ENCODE measurements around the gene HS3ST1.
A peak's percentile ranks its signal among the peaks of the same experiment; 100 is the strongest.

The HS3ST1 gene

GRCh38 chr4:11428231-11428898 is at the start of gene HS3ST1:
HS3ST1 (minus strand) TSS chr4:11428894; CDS start chr4:11400005, 28,889 bp downstream.
- no peak for DNase-seq

- DNase-seq = no peak
These were observed 47.2 kb upstream of the HS3ST1 start for GRCh38 chr4:11475871-11476270.

- DNase-seq = no peak
These were observed 45.5 kb upstream of the HS3ST1 start for GRCh38 chr4:11474146-11474545.

- DNase-seq = no peak
These were observed 43.8 kb upstream of the HS3ST1 start for GRCh38 chr4:11472535-11472934.

- peak; percentile 35 for DNase-seq
These were observed 42.9 kb upstream of the HS3ST1 start for GRCh38 chr4:11471618-11472017.

GRCh38 chr4:11471046-11471441 is 42.4 kb upstream of the HS3ST1 start:
- DNase-seq = no peak

GRCh38 chr4:11470438-11471045 is 41.8 kb upstream of the HS3ST1 start:
- DNase-seq = no peak

GRCh38 chr4:11469650-11470437 is 41.1 kb upstream of the HS3ST1 start:
- DNase-seq = no peak

- no peak for DNase-seq
These were observed 40.2 kb upstream of the HS3ST1 start for GRCh38 chr4:11468901-11469300.

GRCh38 chr4:11467931-11468330 is 39.2 kb upstream of the HS3ST1 start:
- no peak for DNase-seq

- no peak for DNase-seq
These were observed 35.0 kb upstream of the HS3ST1 start for GRCh38 chr4:11463707-11464106.

GRCh38 chr4:11456401-11456800 is 27.7 kb upstream of the HS3ST1 start:
- no peak for DNase-seq

- DNase-seq = no peak
These were observed 26.6 kb upstream of the HS3ST1 start for GRCh38 chr4:11455201-11455835.

GRCh38 chr4:11451716-11452115 is 23.0 kb upstream of the HS3ST1 start:
- DNase-seq = no peak

GRCh38 chr4:11446155-11446811 is 17.6 kb upstream of the HS3ST1 start:
- no peak for DNase-seq

GRCh38 chr4:11441194-11441556 is 12.5 kb upstream of the HS3ST1 start:
- no peak for DNase-seq

GRCh38 chr4:11440481-11441193 is 11.9 kb upstream of the HS3ST1 start:
- no peak for DNase-seq

GRCh38 chr4:11439836-11440235 is 11.1 kb upstream of the HS3ST1 start:
- DNase-seq = no peak

GRCh38 chr4:11438647-11439046 is 10.0 kb upstream of the HS3ST1 start:
- no peak for DNase-seq

GRCh38 chr4:11436673-11437072 is 8.0 kb upstream of the HS3ST1 start:
- DNase-seq = no peak

GRCh38 chr4:11436084-11436483 is 7.4 kb upstream of the HS3ST1 start:
- no peak for DNase-seq

- DNase-seq = no peak
These were observed 6.9 kb upstream of the HS3ST1 start for GRCh38 chr4:11435557-11435956.
